Fibroblast of lung (primary cell): ENCODE measurements around the gene KHDRBS1. TPM values are rescaled to one million over a fixed set of nuclear protein-coding genes. Genes with fewer than 3 reads are reported as not detected.

Source experiments
- DNase-seq, 2 donors: peaks; one replicate each; pipeline versions ENCODE4 v3.0.0 to v3.0.0-alpha.2; 2010; ENCODE audit warnings: low read depth in 2 of 2
- H2AFZ ChIP-seq: 2 replicates; pipeline ENCODE4 v1.5.1; 2012; ENCODE audit warnings: low read length, control low read depth, inconsistent platforms
- H3K27ac ChIP-seq: 2 replicates; pipeline ENCODE4 v1.5.1; 2011; ENCODE audit warnings: low read length, control low read depth; ENCODE audit not compliant: insufficient read depth
- H3K27me3 ChIP-seq: 2 replicates; pipeline ENCODE4 v1.5.1; 2011; ENCODE audit warnings: mild to moderate bottlenecking, low read length; ENCODE audit not compliant: control insufficient read depth, insufficient read depth
- H3K36me3 ChIP-seq: 2 replicates; pipeline ENCODE4 v1.5.1; 2011; ENCODE audit warnings: low read length; ENCODE audit not compliant: control insufficient read depth, insufficient read depth
- H3K4me1 ChIP-seq: 2 replicates; pipeline ENCODE4 v1.5.1; 2011; ENCODE audit warnings: low read length; ENCODE audit not compliant: control insufficient read depth, insufficient read depth; ENCODE audit errors: extremely low read depth
- H3K4me2 ChIP-seq: 2 replicates; pipeline ENCODE4 v1.5.1; 2011; ENCODE audit warnings: low read length, control low read depth; ENCODE audit not compliant: insufficient read depth; ENCODE audit errors: extremely low read depth
- H3K4me3 ChIP-seq, 4 experiments: fragments of 200-600 bp in 1 of 4; sonication (generic) in 1 of 4; replicated peaks in 1 of 4; 2 replicates each; pipeline ENCODE4 v1.5.1; 2011 to 2016; ENCODE audit warnings: low read length in 4 of 4, low read depth in 3 of 4, mild to moderate bottlenecking in 3 of 4, control low read depth in 2 of 4, inconsistent platforms in 1 of 4, mixed read lengths in 1 of 4; ENCODE audit not compliant: insufficient read depth in 1 of 4; ENCODE audit errors: control extremely low read depth in 1 of 4
- H3K79me2 ChIP-seq: 2 replicates; pipeline ENCODE4 v1.5.1; 2012; ENCODE audit warnings: mild to moderate bottlenecking, low read length, inconsistent platforms; ENCODE audit not compliant: control insufficient read depth, insufficient read depth
- H3K9ac ChIP-seq: 2 replicates; pipeline ENCODE4 v1.5.1; 2011; ENCODE audit warnings: mild to moderate bottlenecking, low read length, control low read depth; ENCODE audit not compliant: insufficient read depth
- H3K9me3 ChIP-seq: 2 replicates; pipeline ENCODE4 v1.5.1; 2012; ENCODE audit warnings: low read depth, low read length; ENCODE audit not compliant: control insufficient read depth, insufficient read depth
- H4K20me1 ChIP-seq: 2 replicates; pipeline ENCODE4 v1.5.1; 2011; ENCODE audit warnings: low read length; ENCODE audit not compliant: control insufficient read depth, insufficient read depth; ENCODE audit errors: extremely low read depth
- EZH2 ChIP-seq: IDR thresholded peaks from 2 replicates; pipeline ENCODE4 v1.5.1; 2012; ENCODE audit warnings: low read length, control low read depth, mild to moderate bottlenecking; ENCODE audit errors: missing control alignments
- polyA plus RNA-seq, 2 donors: library from polyadenylated mRNA; depleted of rRNA in 1 of 2; stranded (reverse) in 1 of 2; unstranded in 1 of 2; fragments of >200 nt; gene quantifications; 2 replicates each; pipeline ENCODE4 v1.2.1, GENCODE V29; 2011 to 2012; ENCODE audit warnings: missing spikeins in 1 of 2
- total RNA-seq: library from RNA; depleted of rRNA; stranded (reverse); fragments of >200 nt; gene quantifications from 2 replicates; pipeline ENCODE4 v1.2.1, GENCODE V29; 2014
- TF ChIP-seq, protein P1 (sequence below), 2 donors: IDR thresholded peaks in 1 of 2; conservative IDR thresholded peaks in 1 of 2; 1 replicate in 1 of 2; 2 replicates in 1 of 2; pipeline ENCODE4 v1.5.1; 2011 to 2012; ENCODE audit warnings: low read length in 2 of 2, control low read depth in 1 of 2, inconsistent platforms in 1 of 2, low read depth in 1 of 2, mild to moderate bottlenecking in 1 of 2

KHDRBS1 gene
- total and polyA plus RNA-seq, 2 donors (not counting 1 experiment from before 2014, with no cell fraction given): 56.0 to 73.0 TPM

DNA sequence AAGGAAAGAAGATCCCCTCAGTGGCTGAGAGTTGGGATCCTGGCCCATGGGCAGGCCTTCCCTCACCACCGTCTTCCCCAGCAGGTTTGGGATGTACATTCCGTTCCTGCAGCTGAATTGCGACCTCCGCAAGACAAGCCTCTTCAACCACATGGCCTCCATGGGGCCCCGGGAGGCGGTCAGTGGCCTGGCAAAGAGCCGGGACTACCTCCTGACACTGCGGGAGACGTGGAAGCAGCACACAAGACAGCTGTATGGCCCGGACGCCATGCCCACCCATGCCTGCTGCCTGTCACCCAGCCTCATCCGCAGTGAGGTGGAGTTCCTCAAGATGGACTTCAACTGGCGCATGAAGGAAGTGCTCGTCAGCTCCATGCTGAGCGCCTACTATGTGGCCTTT is 77.9 kb downstream of the KHDRBS1 start:
- Histone ChIP-seq H3K27ac (no peak overlapping the region), H3K9ac (no peak overlapping the region), H3K79me2 (no peaks in the 10 kb centered on the region), H3K27me3 (no peaks in the 10 kb centered on the region), H4K20me1 (no peaks in the 10 kb centered on the region), H3K36me3 (peaks cover 9% of the 10 kb centered on the region), H3K4me1 (no peaks in the 10 kb centered on the region), H3K9me3 (no peaks in the 10 kb centered on the region), H3K4me3 (no peak overlapping the region), H3K4me2 (no peak overlapping the region), H2AFZ (no peak overlapping the region)
- no peak for DNase-seq
- TF ChIP-seq EZH2: no peak
- TF ChIP-seq, protein P1, sequence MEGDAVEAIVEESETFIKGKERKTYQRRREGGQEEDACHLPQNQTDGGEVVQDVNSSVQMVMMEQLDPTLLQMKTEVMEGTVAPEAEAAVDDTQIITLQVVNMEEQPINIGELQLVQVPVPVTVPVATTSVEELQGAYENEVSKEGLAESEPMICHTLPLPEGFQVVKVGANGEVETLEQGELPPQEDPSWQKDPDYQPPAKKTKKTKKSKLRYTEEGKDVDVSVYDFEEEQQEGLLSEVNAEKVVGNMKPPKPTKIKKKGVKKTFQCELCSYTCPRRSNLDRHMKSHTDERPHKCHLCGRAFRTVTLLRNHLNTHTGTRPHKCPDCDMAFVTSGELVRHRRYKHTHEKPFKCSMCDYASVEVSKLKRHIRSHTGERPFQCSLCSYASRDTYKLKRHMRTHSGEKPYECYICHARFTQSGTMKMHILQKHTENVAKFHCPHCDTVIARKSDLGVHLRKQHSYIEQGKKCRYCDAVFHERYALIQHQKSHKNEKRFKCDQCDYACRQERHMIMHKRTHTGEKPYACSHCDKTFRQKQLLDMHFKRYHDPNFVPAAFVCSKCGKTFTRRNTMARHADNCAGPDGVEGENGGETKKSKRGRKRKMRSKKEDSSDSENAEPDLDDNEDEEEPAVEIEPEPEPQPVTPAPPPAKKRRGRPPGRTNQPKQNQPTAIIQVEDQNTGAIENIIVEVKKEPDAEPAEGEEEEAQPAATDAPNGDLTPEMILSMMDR (conservative IDR thresholded peaks at IDR 0.05 in 1 of 2, IDR thresholded peaks at IDR 0.05 in 1 of 2; ENCODE audit: low read depth in 1 of 2, low read length in 2 of 2): no peak

Other genes with a start within 250 kb of the KHDRBS1 start
- gene ADGRB2, start 249.5 kb upstream of the KHDRBS1 start, total RNA-seq: 7.4 and 10.4 TPM in 2 replicates
- 4.4 and 4.8 TPM in 2 replicates for gene ADGRB2, start 249.5 kb upstream of the KHDRBS1 start, polyA plus RNA-seq
- 30.3 and 47.2 TPM in 2 replicates for gene SPOCD1, start 197.8 kb upstream of the KHDRBS1 start, total RNA-seq
- gene SPOCD1, start 197.8 kb upstream of the KHDRBS1 start, polyA plus RNA-seq: 44.8 and 55.4 TPM in 2 replicates
- 268 and 366 TPM in 2 replicates for gene PTP4A2, start 75.5 kb upstream of the KHDRBS1 start, total RNA-seq
- 398 and 429 TPM in 2 replicates for gene PTP4A2, start 75.5 kb upstream of the KHDRBS1 start, polyA plus RNA-seq
- gene TMEM39B, start 59.1 kb downstream of the KHDRBS1 start, total RNA-seq: 4.4 and 7.9 TPM in 2 replicates
- gene TMEM39B, start 59.1 kb downstream of the KHDRBS1 start, polyA plus RNA-seq: 11.1 and 15.0 TPM in 2 replicates
- gene KPNA6, start 94.2 kb downstream of the KHDRBS1 start, total RNA-seq: 27.0 and 40.1 TPM in 2 replicates
- gene KPNA6, start 94.2 kb downstream of the KHDRBS1 start, polyA plus RNA-seq: 44.4 and 48.5 TPM in 2 replicates
- gene TXLNA, start 165.8 kb downstream of the KHDRBS1 start, total RNA-seq: 94.0 and 118 TPM in 2 replicates
- gene TXLNA, start 165.8 kb downstream of the KHDRBS1 start, polyA plus RNA-seq: 56.5 and 64.0 TPM in 2 replicates
- 7.4 and 12.4 TPM in 2 replicates for gene CCDC28B, start 186.7 kb downstream of the KHDRBS1 start, total RNA-seq
- gene CCDC28B, start 186.7 kb downstream of the KHDRBS1 start, polyA plus RNA-seq: 9.4 and 10.1 TPM in 2 replicates
- 1.3 and 2.3 TPM in 2 replicates for gene IQCC, start 191.8 kb downstream of the KHDRBS1 start, total RNA-seq
- gene IQCC, start 191.8 kb downstream of the KHDRBS1 start, polyA plus RNA-seq: 2.0 and 2.6 TPM in 2 replicates
- gene DCDC2B, start 195.2 kb downstream of the KHDRBS1 start, total RNA-seq: not detected in 2 replicates
- gene DCDC2B, start 195.2 kb downstream of the KHDRBS1 start, polyA plus RNA-seq: not detected in 2 replicates
- 12.1 and 17.5 TPM in 2 replicates for gene TMEM234, start 208.5 kb downstream of the KHDRBS1 start, total RNA-seq
- 15.8 TPM in 2 replicates for gene TMEM234, start 208.5 kb downstream of the KHDRBS1 start, polyA plus RNA-seq
- gene EIF3I, start 208.5 kb downstream of the KHDRBS1 start, total RNA-seq: 246 and 277 TPM in 2 replicates
- 492 and 721 TPM in 2 replicates for gene EIF3I, start 208.5 kb downstream of the KHDRBS1 start, polyA plus RNA-seq
- 2.1 and 3.1 TPM in 2 replicates for gene FAM167B, start 233.4 kb downstream of the KHDRBS1 start, total RNA-seq
- 1.0 and 1.3 TPM in 2 replicates for gene FAM167B, start 233.4 kb downstream of the KHDRBS1 start, polyA plus RNA-seq
- gene LCK, start 237.4 kb downstream of the KHDRBS1 start, total RNA-seq: not detected in 2 replicates
- gene LCK, start 237.4 kb downstream of the KHDRBS1 start, polyA plus RNA-seq: not detected in 2 replicates